ENCODE results near the gene TBC1D5.
A peak's percentile ranks its signal among the peaks of the same experiment; 100 is the strongest.

DNA sequence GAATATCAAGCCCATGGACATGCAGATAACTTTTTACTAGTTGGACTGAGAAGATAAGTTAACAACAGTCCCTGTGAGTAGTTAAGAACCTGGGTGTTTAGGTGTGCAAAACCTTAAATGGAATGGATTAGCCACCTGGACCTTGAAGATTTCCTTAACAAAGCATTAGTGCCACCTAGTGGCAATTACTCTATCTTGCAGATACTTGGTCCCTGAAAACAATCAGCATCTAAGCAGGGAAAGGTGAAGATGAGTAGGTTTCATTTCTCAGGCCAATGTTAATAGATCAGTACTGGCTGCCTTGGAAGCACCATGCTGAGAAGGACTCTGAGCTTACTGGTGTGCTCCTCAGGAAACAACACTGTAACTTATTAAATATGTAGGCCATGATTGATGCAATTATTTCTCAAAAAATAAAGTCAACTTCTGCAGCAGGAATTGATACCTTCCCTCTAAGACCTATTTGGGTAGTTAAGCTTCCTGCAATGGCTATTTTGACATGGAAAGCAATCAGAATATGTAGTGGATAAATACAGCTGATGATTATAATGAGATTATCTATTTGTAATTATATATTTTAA, 329.4 kb downstream of the TBC1D5 start:
- no peak for TF ChIP-seq POLR2A (IDR thresholded peaks at IDR 0.05; ENCODE audit: control extremely low read depth in 1 of 2, low read depth in 2 of 2, low read length in 2 of 2)
- peak in 2 of 3 experiments; percentile 72 to 84; a peak in 3 of 4 replicates for TF ChIP-seq CTCF (IDR thresholded peaks at IDR 0.05; ENCODE audit: control extremely low read depth in 1 of 3, insufficient read depth in 1 of 3, low read depth in 1 of 3, low read length in 3 of 3)
- no peak for TF ChIP-seq BACH1 (IDR thresholded peaks at IDR 0.05; ENCODE audit: low read length)
- no peak for TF ChIP-seq POU5F1 (IDR thresholded peaks at IDR 0.05; ENCODE audit: low read depth, low read length)
